Stimulated activated CD4-positive, alpha-beta T cell treated with anti-CD3 and anti-CD28 coated beads, TNF-alpha, amount 100 ng/mL, for 24 hours (primary cell): ENCODE measurements around the gene RABEP2.
"Not testable (repeated sequence)": the region's sequence is repeated elsewhere in the genome, so short reads cannot be mapped to it uniquely, and the experiment has no call there.

ENCODE experiments used
- DNase-seq, 3 experiments: peaks; one replicate each; pipeline ENCODE4 v3.0.0-alpha.2; 2020; ENCODE audit warnings: low read depth in 3 of 3

The RABEP2 gene

GRCh38 chr16:28879261-28879840 lies 45.7 kb downstream of the RABEP2 start:
- no peak for DNase-seq

GRCh38 chr16:28878083-28878926 lies 46.7 kb downstream of the RABEP2 start, which contains the start of gene ATP2A1:
Gene ATP2A1, plus strand, starts transcription at chr16:28878488. Its CDS starts 184 bp downstream, at chr16:28878672.
- no peak for DNase-seq

GRCh38 chr16:28877655-28878000 lies 47.4 kb downstream of the RABEP2 start:
- DNase-seq: no peak

DNA sequence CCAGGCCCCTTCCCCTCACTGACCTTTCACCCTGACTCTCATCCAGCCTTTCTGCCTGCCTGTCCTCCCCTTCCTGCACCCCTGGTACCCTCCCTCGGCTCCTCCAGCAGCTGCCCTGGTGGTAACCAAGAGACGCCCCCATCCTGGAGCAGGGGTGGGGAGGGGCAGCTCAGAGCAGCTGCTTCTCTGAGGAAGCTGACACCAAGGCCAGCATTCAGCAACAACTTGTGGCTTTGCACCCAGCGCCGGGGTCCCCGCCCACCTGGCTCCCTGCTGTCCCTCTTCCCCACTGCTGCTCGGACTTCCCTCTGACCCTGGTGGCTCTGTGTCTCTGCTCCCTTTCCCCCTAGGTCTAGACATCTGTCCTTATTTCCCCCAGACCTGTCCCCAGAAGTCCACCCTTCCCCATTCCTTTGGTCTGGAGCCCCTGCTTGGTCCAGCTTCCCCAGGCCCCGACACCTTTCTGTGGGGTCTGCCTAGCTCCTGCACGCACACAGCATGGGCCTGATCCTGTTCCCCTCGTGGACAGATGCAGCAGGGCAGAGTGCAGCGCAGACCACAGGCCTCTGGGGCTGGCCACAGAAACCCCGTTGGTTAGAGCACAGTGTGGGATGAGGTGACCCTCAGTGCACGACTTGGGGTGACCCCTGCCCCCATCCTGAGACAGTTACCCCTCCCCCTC lies 47.9 kb downstream of the RABEP2 start:
- no peak for DNase-seq

GRCh38 chr16:28876019-28876659 lies 48.9 kb downstream of the RABEP2 start:
- DNase-seq: no peak

DNA sequence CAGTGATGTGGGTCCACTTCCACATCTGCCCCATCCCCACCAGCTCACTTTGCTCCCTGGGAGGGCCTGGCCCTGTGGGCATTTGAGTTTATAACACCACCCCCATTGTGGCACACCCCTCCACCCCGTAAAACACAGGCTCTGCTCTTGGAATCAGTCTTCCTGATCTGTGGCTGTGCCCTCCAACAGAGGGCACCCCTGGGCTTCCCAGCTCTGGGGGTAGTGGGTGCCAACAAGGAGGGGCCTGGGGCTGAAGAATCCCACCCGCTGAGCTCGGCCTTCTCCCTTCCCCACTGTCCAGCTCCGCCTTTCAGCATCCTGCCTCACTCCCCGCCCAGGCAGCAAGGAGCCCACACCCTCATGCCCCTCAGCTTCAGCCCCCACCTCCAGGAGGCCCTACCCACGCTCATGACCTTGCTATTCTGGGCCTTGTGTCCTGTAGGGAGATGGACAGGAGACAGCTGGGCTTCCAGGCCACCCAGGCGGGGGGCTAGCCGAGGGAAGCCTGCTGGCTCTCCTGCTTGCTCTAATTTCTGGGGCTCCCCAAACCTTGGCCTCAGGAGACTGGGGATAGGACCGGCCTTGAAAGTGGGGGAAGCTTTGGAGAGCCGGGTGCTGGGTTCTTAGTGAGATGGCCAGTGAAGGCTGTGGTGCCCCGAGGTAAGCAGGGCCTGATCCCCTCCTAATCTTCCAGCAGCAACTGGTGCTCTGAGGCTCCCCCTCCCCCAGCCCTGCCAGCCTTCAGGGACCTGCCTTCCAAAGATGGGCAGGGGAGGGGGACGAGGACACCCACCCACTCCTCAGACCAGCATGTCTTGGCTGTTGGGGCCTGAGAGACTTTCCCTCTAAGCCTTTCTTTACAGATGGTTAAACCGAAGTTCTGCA lies 49.7 kb downstream of the RABEP2 start:
- no peak for DNase-seq

DNA sequence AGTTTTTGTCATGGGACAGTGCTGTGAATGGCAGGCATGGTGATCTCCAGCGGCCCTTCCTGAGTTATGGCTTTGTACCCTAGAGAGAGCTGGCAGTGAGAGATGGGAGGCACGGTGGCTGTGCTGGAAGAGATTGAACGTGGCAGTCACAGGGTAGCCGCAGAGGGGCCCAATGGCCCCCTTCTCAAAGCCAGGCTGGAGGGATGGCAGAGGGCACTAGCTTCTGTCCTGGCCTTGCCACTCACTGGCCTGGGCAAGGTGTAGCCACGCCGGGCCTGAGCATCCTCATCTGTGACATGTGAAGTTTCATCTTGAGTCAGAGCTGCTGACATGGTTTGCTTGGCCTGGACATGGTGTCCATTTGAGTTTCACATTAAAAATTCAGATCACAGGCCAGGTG lies 50.6 kb downstream of the RABEP2 start:
- no peak for DNase-seq

DNA sequence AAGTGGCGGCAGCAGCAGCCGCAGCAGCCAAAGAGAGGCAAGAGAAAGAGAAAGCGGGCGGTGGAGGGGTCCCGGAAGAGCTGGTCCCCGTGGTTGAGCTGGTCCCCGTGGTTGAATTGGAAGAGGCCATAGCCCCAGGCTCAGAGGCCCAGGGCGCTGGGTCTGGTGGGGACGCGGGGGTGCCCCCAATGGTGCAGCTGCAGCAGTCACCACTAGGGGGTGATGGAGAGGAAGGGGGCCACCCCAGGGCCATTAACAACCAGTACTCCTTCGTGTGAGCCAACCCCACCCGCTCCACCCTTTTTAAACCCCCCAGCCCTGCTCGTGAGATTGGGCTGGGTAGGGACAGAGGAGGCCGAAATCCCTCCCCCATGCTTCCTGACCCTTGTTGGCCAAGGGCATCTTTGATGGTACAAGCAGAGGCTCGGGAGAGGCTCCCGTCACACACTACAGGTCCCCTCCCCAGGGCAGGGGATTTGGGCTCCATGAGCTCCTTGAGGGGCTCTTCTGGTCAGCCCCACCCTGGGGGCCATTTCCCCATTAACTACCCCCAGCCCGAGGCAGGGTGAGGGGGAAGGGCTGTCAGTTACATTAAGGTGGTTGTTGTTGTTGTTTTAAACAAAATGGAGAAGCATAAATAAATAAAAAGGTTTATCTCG lies 51.4 kb downstream of the RABEP2 start:
- DNase-seq: peak; percentile 34 to 50 (median 37)

DNA sequence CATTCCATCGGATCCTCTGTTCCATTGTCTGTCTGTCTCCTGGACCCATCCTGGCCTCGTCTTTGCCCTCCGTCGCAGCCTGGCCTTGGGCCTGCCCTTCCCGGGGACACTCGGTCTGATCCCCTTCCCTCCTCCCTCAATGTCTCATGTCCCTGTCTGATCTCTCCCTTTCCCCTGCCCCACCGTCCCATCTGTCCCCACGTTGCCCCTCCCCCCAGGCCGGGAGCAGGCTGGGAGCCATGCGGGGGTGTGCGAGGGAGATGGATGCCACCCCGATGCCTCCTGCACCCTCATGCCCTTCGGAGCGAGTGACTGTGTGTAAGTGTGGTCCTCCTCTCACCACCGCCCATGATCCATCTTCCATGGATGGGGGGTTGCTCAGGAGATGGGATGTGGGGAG lies 52.1 kb downstream of the RABEP2 start:
- no peak for DNase-seq

GRCh38 chr16:28869201-28869600 lies 55.8 kb downstream of the RABEP2 start:
- no peak for DNase-seq

GRCh38 chr16:28867646-28868045 lies 57.4 kb downstream of the RABEP2 start:
- DNase-seq: not testable (repeated sequence)

DNA sequence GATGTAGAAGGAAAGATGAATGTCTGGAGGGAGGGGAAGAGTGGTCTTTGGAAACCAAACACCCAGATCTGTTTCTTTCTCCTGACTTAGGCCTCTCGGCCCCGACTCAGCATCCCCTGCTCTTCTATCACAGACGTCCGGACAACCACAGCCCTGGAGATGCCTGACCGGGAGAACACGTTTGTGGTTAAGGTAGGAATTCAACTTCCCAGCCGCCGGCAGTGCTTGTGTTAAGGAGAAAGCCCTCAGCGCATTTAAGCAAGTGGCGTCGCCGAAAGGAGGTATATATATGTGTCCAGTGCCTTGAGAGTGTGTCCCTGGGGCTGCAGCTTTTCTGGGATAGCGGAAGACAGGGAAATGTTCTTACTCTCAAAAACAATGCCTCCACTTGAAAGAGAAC lies 57.8 kb downstream of the RABEP2 start:
- no peak for DNase-seq

GRCh38 chr16:28866454-28866804 lies 58.6 kb downstream of the RABEP2 start:
- no peak for DNase-seq

DNA sequence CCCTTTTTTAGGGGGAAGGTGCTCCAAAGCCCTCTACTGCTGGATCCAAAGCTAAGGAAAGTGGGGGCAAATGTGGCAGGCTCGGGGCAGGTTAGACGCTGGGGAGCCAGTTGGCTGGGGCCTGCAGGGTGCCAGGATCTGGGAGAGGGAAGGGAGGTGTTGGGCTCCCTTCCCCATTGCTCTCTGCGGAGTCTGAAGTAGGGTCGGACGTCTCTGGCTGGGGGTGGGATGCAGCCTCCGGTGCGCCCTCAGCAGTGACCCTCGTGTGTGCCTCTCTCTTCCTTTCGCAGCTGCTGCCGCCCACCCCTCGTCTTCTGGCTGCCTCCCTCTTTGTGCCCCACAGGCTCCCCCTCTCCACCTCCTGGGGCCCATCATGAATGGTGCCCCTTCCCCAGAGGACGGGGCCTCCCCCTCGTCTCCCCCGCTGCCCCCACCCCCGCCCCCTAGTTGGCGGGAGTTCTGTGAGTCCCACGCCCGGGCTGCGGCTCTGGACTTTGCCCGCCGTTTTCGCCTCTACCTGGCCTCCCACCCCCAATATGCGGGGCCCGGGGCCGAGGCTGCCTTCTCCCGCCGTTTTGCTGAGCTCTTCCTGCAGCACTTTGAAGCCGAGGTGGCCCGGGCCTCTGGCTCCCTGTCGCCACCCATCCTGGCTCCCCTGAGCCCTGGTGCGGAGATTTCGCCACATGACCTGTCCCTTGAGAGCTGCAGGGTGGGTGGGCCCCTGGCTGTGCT lies 59.1 kb downstream of the RABEP2 start:
- DNase-seq: no peak

- no peak for DNase-seq
These were observed 59.9 kb downstream of the RABEP2 start for GRCh38 chr16:28865001-28865688.

DNA sequence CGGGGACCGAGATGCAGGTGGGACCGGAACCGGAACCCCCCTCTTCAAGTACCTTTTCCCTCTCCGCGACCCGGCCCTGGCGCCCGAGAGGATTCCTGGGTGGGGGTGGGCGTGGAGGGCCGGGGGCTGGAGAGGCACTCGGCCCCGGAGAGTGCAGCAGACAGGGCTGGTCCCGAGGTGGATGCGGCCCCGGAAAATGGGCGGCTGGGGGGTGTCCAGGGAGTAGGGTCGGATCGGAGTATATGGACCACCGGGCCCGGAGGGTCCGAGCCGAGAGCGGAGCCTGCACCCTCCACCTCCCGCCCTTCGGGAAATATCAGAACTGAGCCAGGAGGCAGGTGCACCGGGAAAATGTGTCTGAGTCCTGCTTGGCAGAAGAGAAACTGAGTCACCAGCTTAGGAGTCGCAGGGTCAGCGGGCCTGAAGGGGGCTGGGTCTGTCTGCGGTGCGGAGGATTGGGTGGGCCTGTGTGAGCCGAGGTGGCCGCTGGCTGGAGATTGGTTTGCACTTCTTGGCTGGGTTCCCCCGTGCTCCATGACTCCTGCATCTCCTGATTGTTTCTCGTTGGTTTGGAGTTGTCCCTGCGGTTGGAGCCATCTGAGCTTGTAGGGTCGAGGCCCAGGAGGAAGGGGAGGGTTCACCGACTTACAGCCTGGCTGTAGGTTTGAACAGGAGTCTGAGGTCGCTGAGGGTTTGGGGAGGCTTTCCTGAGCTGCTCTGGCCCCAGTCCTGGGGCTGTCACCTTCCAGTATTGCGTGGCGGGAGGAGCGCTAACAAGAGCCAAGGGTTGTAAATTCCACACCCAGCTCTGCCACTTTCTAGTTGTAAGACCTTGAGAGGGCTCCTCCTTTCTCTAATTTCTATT lies 60.9 kb downstream of the RABEP2 start:
- no peak for DNase-seq

DNA sequence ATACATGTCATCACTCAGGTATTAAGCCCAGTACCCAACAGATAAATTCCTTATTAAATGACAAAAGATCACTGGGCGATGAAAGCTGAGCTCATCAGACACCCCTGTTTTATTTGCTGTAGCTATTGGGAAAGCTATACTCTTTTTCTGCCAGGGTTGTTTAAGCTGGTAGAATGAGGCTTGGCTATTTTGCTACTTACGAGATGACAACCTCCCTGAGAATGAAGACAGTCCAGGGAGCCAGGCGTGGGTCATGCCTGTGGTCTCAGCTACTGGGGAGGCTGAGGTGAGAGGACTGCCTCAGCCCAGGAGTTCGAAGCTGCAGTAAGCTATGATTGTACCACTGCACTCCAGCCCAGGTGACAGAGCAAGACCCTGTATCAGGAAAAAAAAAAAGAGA lies 65.7 kb downstream of the RABEP2 start:
- no peak for DNase-seq

DNA sequence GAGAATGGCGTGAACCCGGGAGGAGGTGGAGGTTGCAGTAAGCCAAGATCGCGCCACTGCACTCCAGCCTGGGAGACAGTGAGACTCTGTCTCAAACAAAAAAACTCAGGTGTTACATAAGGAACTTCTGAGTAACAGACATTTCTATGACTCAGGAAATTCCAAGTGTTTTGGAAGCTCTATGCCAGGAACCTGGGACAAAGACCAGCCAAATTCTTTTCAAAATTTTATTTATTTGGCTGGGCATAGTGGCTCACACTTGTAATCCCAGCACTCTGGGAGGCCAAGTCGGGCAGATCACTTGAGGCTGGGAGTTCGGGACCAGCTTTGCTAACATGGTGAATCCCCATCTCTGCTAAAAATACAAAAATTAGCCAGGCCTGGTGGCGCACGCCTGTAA lies 66.6 kb downstream of the RABEP2 start:
- DNase-seq: no peak
